NCI-H1105 (cell line): ENCODE data around the gene DLG4.

Source experiments
- DNase-seq: peaks from one replicate; lab custom pipeline; 2025; lab: John Stamatoyannopoulos, UW

The DLG4 gene

GRCh38 chr17:7219812-7220592 is at the start of gene DLG4, which contains the start of gene ACADVL:
DLG4 (minus strand) TSS chr17:7219836.
ACADVL (plus strand) TSS chr17:7219938; CDS start chr17:7219985, 47 bp downstream.
- DNase-seq: peak; percentile 72

- no peak for DNase-seq
Observed at GRCh38 chr17:7266784-7267183, 47.1 kb upstream of the DLG4 start.

GRCh38 chr17:7263801-7264078 is 44.1 kb upstream of the DLG4 start:
- no peak for DNase-seq

- peak; percentile 58 for DNase-seq
Observed at GRCh38 chr17:7262935-7263800, 43.5 kb upstream of the DLG4 start.

- peak; percentile 96 for DNase-seq
Observed at GRCh38 chr17:7262192-7262934, 42.7 kb upstream of the DLG4 start, which contains the start of gene CLDN7. CLDN7 (minus strand) TSS chr17:7262478; CDS start chr17:7262043, 435 bp downstream.

- DNase-seq: no peak
Observed at GRCh38 chr17:7261379-7262191, 41.9 kb upstream of the DLG4 start.

- DNase-seq: peak; percentile 59
Observed at GRCh38 chr17:7260651-7261378, 41.2 kb upstream of the DLG4 start.

- no peak for DNase-seq
Observed at GRCh38 chr17:7260151-7260550, 40.5 kb upstream of the DLG4 start.

GRCh38 chr17:7259555-7259889 is 39.9 kb upstream of the DLG4 start:
- no peak for DNase-seq

GRCh38 chr17:7258731-7259554 is 39.3 kb upstream of the DLG4 start:
- no peak for DNase-seq

- DNase-seq: no peak
Observed at GRCh38 chr17:7256766-7257456, 37.3 kb upstream of the DLG4 start.

GRCh38 chr17:7254511-7254910 is 34.9 kb upstream of the DLG4 start:
- DNase-seq: no peak

GRCh38 chr17:7253082-7253481 is 33.4 kb upstream of the DLG4 start:
- no peak for DNase-seq

GRCh38 chr17:7252176-7253043 is 32.8 kb upstream of the DLG4 start, which contains the start of gene ELP5:
ELP5 (plus strand) TSS chr17:7252215; CDS start chr17:7252551, 336 bp downstream.
- DNase-seq: peak; percentile 95

GRCh38 chr17:7251661-7252175 is 32.1 kb upstream of the DLG4 start, which contains the start of gene CTDNEP1:
CTDNEP1 (minus strand) TSS chr17:7251734; CDS start chr17:7251296, 438 bp downstream.
- peak; percentile 99 for DNase-seq

- DNase-seq: no peak
Observed at GRCh38 chr17:7250695-7251627, 31.3 kb upstream of the DLG4 start.

GRCh38 chr17:7249830-7250229 is 30.2 kb upstream of the DLG4 start:
- DNase-seq: no peak
